MM.1S (cell line): ENCODE results near the gene CCSER1.

Experiments used
- DNase-seq: peaks from one replicate; pipeline ENCODE4 v3.0.0-alpha.2; 2015
- H2AFZ ChIP-seq: fragments of 300-600 bp; sonication (generic); 2 replicates; pipeline ENCODE4 v1.6.0; 2016; ENCODE audit warnings: antibody characterized with exemption, low read length
- H3F3A ChIP-seq: fragments of 300-600 bp; sonication (generic); 2 replicates; pipeline ENCODE4 v1.6.1; 2016; ENCODE audit warnings: mild to moderate bottlenecking, antibody characterized with exemption, low read length, moderate library complexity, mixed read lengths; ENCODE audit not compliant: insufficient read depth
- H3K27ac ChIP-seq: fragments of 300-600 bp; sonication (generic); 2 replicates; pipeline ENCODE4 v1.5.1; 2016; ENCODE audit warnings: mild to moderate bottlenecking, low read length
- H3K27me3 ChIP-seq: fragments of 300-600 bp; sonication (generic); replicated peaks from 2 replicates; pipeline ENCODE4 v1.6.0; 2016; ENCODE audit warnings: low read length; ENCODE audit not compliant: insufficient read depth
- H3K36me3 ChIP-seq: fragments of 300-600 bp; sonication (generic); replicated peaks from 2 replicates; pipeline ENCODE4 v1.6.1; 2016; ENCODE audit warnings: mild to moderate bottlenecking, low read length, mixed read lengths; ENCODE audit not compliant: insufficient read depth
- H3K4me1 ChIP-seq: fragments of 300-600 bp; sonication (generic); 2 replicates; pipeline ENCODE4 v1.6.1; 2016; ENCODE audit warnings: low read length, mixed read lengths
- H3K4me2 ChIP-seq: fragments of 300-600 bp; sonication (generic); 2 replicates; pipeline ENCODE4 v1.6.0; 2016; ENCODE audit warnings: low read depth, low read length
- H3K4me3 ChIP-seq: fragments of 300-600 bp; sonication (generic); 2 replicates; pipeline ENCODE4 v1.5.1; 2016; ENCODE audit warnings: low read length, mixed read lengths
- H3K79me2 ChIP-seq: fragments of 300-600 bp; sonication (generic); 2 replicates; pipeline ENCODE4 v1.6.1; 2016; ENCODE audit warnings: mixed run types, low read length, mixed read lengths
- H3K9ac ChIP-seq: fragments of 300-600 bp; sonication (generic); 2 replicates; pipeline ENCODE4 v1.6.1; 2016; ENCODE audit warnings: low read length, mixed read lengths
- H3K9me2 ChIP-seq: fragments of 300-600 bp; sonication (generic); replicated peaks from 2 replicates; pipeline ENCODE4 v1.6.1; 2016; ENCODE audit warnings: mild to moderate bottlenecking, low read length, mixed read lengths; ENCODE audit not compliant: insufficient read depth
- H3K9me3 ChIP-seq: fragments of 300-600 bp; sonication (generic); replicated peaks from 2 replicates; pipeline ENCODE4 v1.6.1; 2016; ENCODE audit warnings: mild to moderate bottlenecking, low read length, mixed read lengths; ENCODE audit not compliant: insufficient read depth
- H4K20me1 ChIP-seq: fragments of 300-600 bp; sonication (generic); 2 replicates; pipeline ENCODE4 v1.6.1; 2016; ENCODE audit warnings: mild to moderate bottlenecking, low read length, moderate library complexity, mixed read lengths; ENCODE audit not compliant: insufficient read depth
- EZH2 ChIP-seq: fragments of 300-600 bp; sonication (generic); optimal IDR thresholded peaks from 2 replicates; pipeline ENCODE3; 2017; ENCODE audit warnings: low read depth, mild to moderate bottlenecking, antibody characterized with exemption, low read length, mixed read lengths
- EZH2phosphoT487 ChIP-seq: fragments of 300-600 bp; sonication (generic); IDR thresholded peaks from 2 replicates; pipeline ENCODE4 v1.6.1; 2018; ENCODE audit warnings: antibody characterized with exemption, low read length
- TF ChIP-seq, protein P1 (sequence below): fragments of 300-600 bp; sonication (generic); IDR thresholded peaks from 2 replicates; pipeline ENCODE4 v1.5.1; 2016; ENCODE audit warnings: antibody characterized with exemption, low read length, mixed read lengths

The CCSER1 gene

DNA sequence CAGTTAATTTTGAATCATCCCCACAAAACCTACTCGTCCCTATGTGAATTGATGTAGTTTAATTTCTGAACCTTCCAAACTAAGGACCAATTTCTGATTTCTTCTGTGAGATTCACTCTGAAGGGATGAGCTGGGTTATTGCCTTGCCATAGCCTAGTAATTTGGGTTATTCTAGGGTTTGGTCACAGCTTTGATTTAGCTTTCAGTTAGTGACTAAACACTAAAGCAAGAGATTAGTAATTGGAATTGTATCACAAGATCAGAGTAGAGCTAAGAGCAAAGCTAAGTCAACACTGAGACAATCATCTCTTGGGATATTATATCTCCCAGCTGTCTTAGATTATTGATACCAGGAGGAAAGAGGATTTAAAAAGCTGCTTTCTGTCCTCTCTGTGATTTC is 588.0 kb downstream of the CCSER1 start:
- TF ChIP-seq, protein P1, sequence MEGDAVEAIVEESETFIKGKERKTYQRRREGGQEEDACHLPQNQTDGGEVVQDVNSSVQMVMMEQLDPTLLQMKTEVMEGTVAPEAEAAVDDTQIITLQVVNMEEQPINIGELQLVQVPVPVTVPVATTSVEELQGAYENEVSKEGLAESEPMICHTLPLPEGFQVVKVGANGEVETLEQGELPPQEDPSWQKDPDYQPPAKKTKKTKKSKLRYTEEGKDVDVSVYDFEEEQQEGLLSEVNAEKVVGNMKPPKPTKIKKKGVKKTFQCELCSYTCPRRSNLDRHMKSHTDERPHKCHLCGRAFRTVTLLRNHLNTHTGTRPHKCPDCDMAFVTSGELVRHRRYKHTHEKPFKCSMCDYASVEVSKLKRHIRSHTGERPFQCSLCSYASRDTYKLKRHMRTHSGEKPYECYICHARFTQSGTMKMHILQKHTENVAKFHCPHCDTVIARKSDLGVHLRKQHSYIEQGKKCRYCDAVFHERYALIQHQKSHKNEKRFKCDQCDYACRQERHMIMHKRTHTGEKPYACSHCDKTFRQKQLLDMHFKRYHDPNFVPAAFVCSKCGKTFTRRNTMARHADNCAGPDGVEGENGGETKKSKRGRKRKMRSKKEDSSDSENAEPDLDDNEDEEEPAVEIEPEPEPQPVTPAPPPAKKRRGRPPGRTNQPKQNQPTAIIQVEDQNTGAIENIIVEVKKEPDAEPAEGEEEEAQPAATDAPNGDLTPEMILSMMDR = no peak
- no peak for TF ChIP-seq EZH2phosphoT487
- no peak for TF ChIP-seq EZH2
- no peak overlapping the region for H3K4me2 ChIP-seq

GRCh38 chr4:90718931-90719330 is 591.7 kb downstream of the CCSER1 start:
- Histone ChIP-seq H3K27me3 (no peaks in the 10 kb centered on the region), H2AFZ (no peak overlapping the region), H3F3A (no peaks in the 10 kb centered on the region), H3K27ac (no peak overlapping the region), H3K4me3 (no peak overlapping the region), H3K4me1 (no peaks in the 10 kb centered on the region), H3K9me3 (no peaks in the 10 kb centered on the region), H3K9ac (no peak overlapping the region), H4K20me1 (no peaks in the 10 kb centered on the region), H3K79me2 (no peaks in the 10 kb centered on the region), H3K9me2 (no peaks in the 10 kb centered on the region), H3K36me3 (no peaks in the 10 kb centered on the region), H3K4me2 (no peak overlapping the region)
- no peak for DNase-seq
- TF ChIP-seq, protein P1 = no peak
- TF ChIP-seq EZH2phosphoT487 (no peak), EZH2 (no peak)

More for the DNA sequence above, 588.0 kb downstream of the CCSER1 start:
- Histone ChIP-seq H3K27ac (no peak overlapping the region), H3K9me3 (no peaks in the 10 kb centered on the region), H3K9me2 (no peaks in the 10 kb centered on the region), H3K79me2 (no peaks in the 10 kb centered on the region), H3F3A (no peaks in the 10 kb centered on the region), H3K4me3 (no peak overlapping the region), H3K9ac (no peak overlapping the region), H3K27me3 (no peaks in the 10 kb centered on the region), H4K20me1 (no peaks in the 10 kb centered on the region), H2AFZ (no peak overlapping the region), H3K4me1 (no peaks in the 10 kb centered on the region), H3K36me3 (no peaks in the 10 kb centered on the region)
- no peak for DNase-seq

- Histone ChIP-seq H3F3A (no peaks in the 10 kb centered on the region), H3K36me3 (no peaks in the 10 kb centered on the region), H4K20me1 (no peaks in the 10 kb centered on the region), H3K9me3 (no peaks in the 10 kb centered on the region), H3K79me2 (no peaks in the 10 kb centered on the region), H3K27ac (no peak overlapping the region), H3K4me2 (no peak overlapping the region), H3K9ac (no peak overlapping the region), H2AFZ (no peak overlapping the region), H3K27me3 (no peaks in the 10 kb centered on the region), H3K4me1 (no peaks in the 10 kb centered on the region), H3K9me2 (no peaks in the 10 kb centered on the region), H3K4me3 (no peak overlapping the region)
- no peak for DNase-seq
- TF ChIP-seq, protein P1 = no peak
- TF ChIP-seq EZH2 (no peak), EZH2phosphoT487 (no peak)
These were observed 600.7 kb downstream of the CCSER1 start for GRCh38 chr4:90727938-90728337.
